Body of pancreas (tissue), 4 donors: Measurements from ENCODE around the gene CCDC80. TPM values are rescaled to one million over a fixed set of nuclear protein-coding genes. Genes with fewer than 3 reads are reported as not detected.

Experiments
- ATAC-seq: fragments of 150-250 bp; one replicate; pipeline ENCODE4 v1.9.1; 2016
- DNase-seq, 4 donors: peaks; one replicate each; pipeline ENCODE4 v3.0.0-alpha.2; 2019
- H3K27ac ChIP-seq, 4 donors: fragments of 200-600 bp; sonication (generic); 1 replicate in 3 of 4; 2 replicates in 1 of 4; pipeline versions ENCODE4 v1.5.1 to v1.6.1; 2016 to 2019; ENCODE audit warnings: mild to moderate bottlenecking in 1 of 4, mixed read lengths in 1 of 4, moderate library complexity in 1 of 4
- H3K27me3 ChIP-seq, 2 donors: fragments of 200-600 bp; sonication (generic); one replicate each; pipeline ENCODE4 v1.6.0; 2016; ENCODE audit warnings: mild to moderate bottlenecking in 1 of 2
- H3K36me3 ChIP-seq, 2 donors: fragments of 200-600 bp; sonication (generic); replicated peaks in 1 of 2; 2 replicates each; pipeline ENCODE4 v1.5.1; 2016; ENCODE audit warnings: low read depth in 2 of 2; ENCODE audit not compliant: insufficient read depth in 1 of 2
- H3K4me1 ChIP-seq: fragments of 200-600 bp; sonication (generic); one replicate; pipeline ENCODE4 v1.6.0; 2016
- H3K4me3 ChIP-seq, 2 donors: fragments of 200-600 bp; sonication (generic); 1 replicate in 1 of 2; 2 replicates in 1 of 2; pipeline ENCODE4 v1.5.1; 2016 to 2019
- H3K9me3 ChIP-seq, 3 donors: fragments of 200-600 bp; sonication (generic); 1 replicate in 2 of 3; 2 replicates in 1 of 3; pipeline ENCODE4 v1.5.1; 2016
- CTCF ChIP-seq, 7 experiments: fragments of 450-650 bp in 4 of 7; fragments of 200-600 bp in 3 of 7; sonication (generic) in 3 of 7; IDR thresholded peaks; one replicate each; pipeline ENCODE4 v1.5.1; 2016 to 2019; ENCODE audit warnings: antibody characterized with exemption in 7 of 7
- POLR2A ChIP-seq, 3 donors: fragments of 450-650 bp; IDR thresholded peaks; one replicate each; pipeline ENCODE4 v1.6.1; 2016; ENCODE audit warnings: antibody characterized with exemption in 3 of 3, mild to moderate bottlenecking in 2 of 3
- WGBS, 2 donors: methylation state at CpG; one replicate each; pipeline ENCODE4 v1.1.5; 2017; 5-methylcytosine and 5-hydroxymethylcytosine counted together
- intact Hi-C: fragments of 100-400 bp; cut with DNase I; formaldehyde crosslinking; loops from one replicate; pipeline ENCODE4 v1.15.1; 2023
- total RNA-seq, 2 donors: library from RNA; depleted of rRNA; stranded (reverse); fragments of >200 nt; gene quantifications; one replicate each; pipeline ENCODE4 v1.1.0, GENCODE V29; 2016

The CCDC80 gene
- total RNA-seq, 2 donors from 2014 or later = 17.4 to 25.1 TPM

DNA sequence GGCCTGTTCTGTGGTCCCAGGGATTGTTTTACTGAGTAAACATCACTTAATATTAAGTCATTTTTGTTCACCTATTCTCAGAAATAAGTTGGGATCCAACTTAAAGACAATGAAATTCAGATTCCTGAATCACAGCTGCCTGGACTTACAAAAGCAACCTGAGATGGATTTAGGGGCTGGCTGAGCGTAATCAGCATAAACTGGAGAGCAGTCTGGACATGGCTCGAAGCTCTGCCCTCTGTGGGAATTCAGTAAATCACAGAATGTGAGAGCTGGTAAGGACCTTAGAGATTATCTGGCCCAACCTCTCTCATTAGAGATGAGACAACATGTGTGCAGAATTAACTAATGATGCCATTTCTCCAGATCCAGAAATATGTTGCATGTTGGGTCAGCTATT lies 23.7 kb downstream of the CCDC80 start:
- TF ChIP-seq POLR2A (IDR thresholded peaks at IDR 0.05) (no peak), CTCF (IDR thresholded peaks at IDR 0.05) (no peak)
- H3K4me3 ChIP-seq = no peak overlapping the region
- H3K27me3 ChIP-seq = no peaks in the 10 kb centered on the region
- no peak overlapping the region for H3K27ac ChIP-seq
- intact Hi-C loops = no loop called here
- 85 to 93% methylated on average over 2 of the region's 2 CpGs for WGBS, 2 donors
- no peaks in the 10 kb centered on the region for H3K4me1 ChIP-seq
- no peak for DNase-seq
- no peaks in the 10 kb centered on the region for H3K9me3 ChIP-seq
- no peaks in the 10 kb centered on the region for H3K36me3 ChIP-seq
- no peak for ATAC-seq

DNA sequence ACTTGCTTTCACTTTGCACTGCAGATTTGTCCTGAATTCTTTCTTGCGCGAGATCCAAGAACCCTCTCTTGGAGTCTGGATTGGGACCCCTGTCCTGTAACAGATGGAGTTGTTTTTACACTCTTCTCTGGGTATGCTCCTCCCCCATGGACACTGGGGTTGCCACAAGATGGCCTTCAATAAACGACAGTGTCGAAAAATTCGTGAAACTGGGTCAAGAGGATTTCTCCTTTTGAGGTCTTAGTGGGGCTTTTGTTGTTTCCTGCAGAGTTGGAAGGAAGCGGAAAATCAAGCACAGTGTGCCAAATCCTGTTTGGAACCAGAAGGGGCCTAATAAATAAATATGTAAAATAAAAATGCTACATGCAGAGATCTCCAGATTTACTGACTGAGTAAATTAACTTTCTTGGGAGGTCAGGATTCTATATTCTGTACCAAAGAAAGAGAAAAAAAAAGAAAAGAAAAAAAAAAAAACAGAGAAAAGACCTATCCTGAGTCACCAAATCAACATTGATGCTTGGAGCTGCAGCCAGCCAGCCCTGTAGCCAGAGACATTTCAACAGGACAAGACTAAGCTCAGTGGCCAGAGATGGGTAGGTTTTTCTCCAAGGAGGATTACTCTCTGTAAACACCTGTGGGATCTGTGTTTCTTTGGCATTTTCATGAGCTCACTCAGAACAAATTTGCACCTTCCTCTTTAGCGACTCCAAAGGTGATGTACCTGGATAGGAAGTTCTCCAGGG lies 24.8 kb downstream of the CCDC80 start:
- ATAC-seq (no peak), DNase-seq (no peak)
- TF ChIP-seq POLR2A (IDR thresholded peaks at IDR 0.05) = no peak
- TF ChIP-seq CTCF (IDR thresholded peaks at IDR 0.05) = no peak
- Histone ChIP-seq H3K36me3 (no peaks in the 10 kb centered on the region), H3K9me3 (no peaks in the 10 kb centered on the region), H3K4me1 (no peaks in the 10 kb centered on the region), H3K27ac (no peak overlapping the region), H3K4me3 (no peak overlapping the region), H3K27me3 (no peaks in the 10 kb centered on the region)
- intact Hi-C loops = no loop called here
- 61 to 69% methylated on average over 7 of the region's 7 CpGs for WGBS, 2 donors

- Histone ChIP-seq H3K27ac (no peak overlapping the region), H3K27me3 (no peaks in the 10 kb centered on the region), H3K36me3 (no peaks in the 10 kb centered on the region), H3K4me1 (no peaks in the 10 kb centered on the region), H3K9me3 (no peaks in the 10 kb centered on the region), H3K4me3 (no peak overlapping the region)
- 65 to 74% methylated on average over 5 of the region's 5 CpGs for WGBS, 2 donors
- TF ChIP-seq POLR2A (IDR thresholded peaks at IDR 0.05) = no peak
- TF ChIP-seq CTCF (IDR thresholded peaks at IDR 0.05) = no peak
- intact Hi-C loops = no loop called here
- no peak for ATAC-seq
- no peak for DNase-seq
These were observed 29.0 kb downstream of the CCDC80 start for GRCh38 chr3:112611752-112612515.

GRCh38 chr3:112610121-112610520 lies 30.8 kb downstream of the CCDC80 start:
- ATAC-seq = no peak
- no peaks in the 10 kb centered on the region for H3K4me1 ChIP-seq
- WGBS, 2 donors = 51 to 55% methylated on average over 3 of the region's 3 CpGs

More at GRCh38 chr3:112610121-112610520, 30.8 kb downstream of the CCDC80 start:
- Histone ChIP-seq H3K27ac (no peak overlapping the region), H3K4me3 (no peak overlapping the region), H3K27me3 (no peaks in the 10 kb centered on the region), H3K9me3 (no peaks in the 10 kb centered on the region), H3K36me3 (no peaks in the 10 kb centered on the region)
- DNase-seq = no peak
- intact Hi-C loops = no loop called here
- no peak for TF ChIP-seq POLR2A (IDR thresholded peaks at IDR 0.05)
- no peak for TF ChIP-seq CTCF (IDR thresholded peaks at IDR 0.05)
